Measurements from ENCODE around the gene MTA3. TPM values are rescaled to one million over a fixed set of nuclear protein-coding genes. Genes with fewer than 3 reads are reported as not detected.

MTA3 gene
- total RNA-seq, 2 donors from 2014 or later: 18.7 to 21.2 TPM

Other genes starting within 250 kb of the MTA3 start
- gene COX7A2L, start 207.4 kb upstream of the MTA3 start, total RNA-seq: 100 to 1,000 TPM in 1 of 2 donors, 10 to 100 TPM in 1; 70.8 to 102 TPM
- gene KCNG3, start 74.7 kb upstream of the MTA3 start, total RNA-seq: not detected
- gene OXER1, start 195.5 kb downstream of the MTA3 start, total RNA-seq: not detected
- gene HAAO, start 224.0 kb downstream of the MTA3 start, total RNA-seq: not detected

Data from natural killer cell treated with Interleukin-12 subunit alpha and Interleukin-12 subunit beta and Interleukin-15 and Interleukin-18, amount 100 ng/mL, for 72 hours (primary cell).